HCT116 (cell line): ENCODE measurements around the gene COL18A1.
A peak's percentile ranks its signal among the peaks of the same experiment; 100 is the strongest.

ENCODE experiments used
- CEBPB ChIP-seq: IDR thresholded peaks from 2 replicates; pipeline ENCODE4 v1.6.1; 2012; ENCODE audit warnings: low read depth
- CTCF ChIP-seq, 3 experiments: fragments of 200-600 bp in 1 of 3; sonication (generic) in 1 of 3; IDR thresholded peaks in 2 of 3; conservative IDR thresholded peaks in 1 of 3; 2 replicates each; pipeline ENCODE4 v1.5.1; 2012 to 2017; ENCODE audit warnings: low read depth in 2 of 3, low read length in 2 of 3, antibody characterized with exemption in 1 of 3, borderline replicate concordance in 1 of 3, control low read depth in 1 of 3, mild to moderate bottlenecking in 1 of 3, mixed read lengths in 1 of 3, mixed run types in 1 of 3, moderate library complexity in 1 of 3; ENCODE audit not compliant: insufficient read depth in 1 of 3
- EZH2 ChIP-seq: fragments of 200-600 bp; sonication (generic); IDR thresholded peaks from 2 replicates; pipeline ENCODE4 v1.6.1; 2017; ENCODE audit warnings: antibody characterized with exemption, mixed run types
- POLR2A ChIP-seq: IDR thresholded peaks from 2 replicates; pipeline ENCODE4 v1.7.0; 2011; ENCODE audit warnings: borderline replicate concordance; ENCODE audit not compliant: insufficient read depth, insufficient read length; ENCODE audit errors: extremely low read depth
- POLR2AphosphoS5 ChIP-seq: IDR thresholded peaks from 2 replicates; pipeline ENCODE4 v1.6.1; 2011; ENCODE audit warnings: mild to moderate bottlenecking, low read depth, low read length, moderate library complexity
- RAD21 ChIP-seq: IDR thresholded peaks from 2 replicates; pipeline ENCODE4 v1.6.1; 2012; ENCODE audit warnings: low read depth, mild to moderate bottlenecking
- SIN3A ChIP-seq: IDR thresholded peaks from 2 replicates; pipeline ENCODE4 v1.6.1; 2012; ENCODE audit warnings: low read depth
- SP1 ChIP-seq: IDR thresholded peaks from 2 replicates; pipeline ENCODE4 v1.6.1; 2012; ENCODE audit warnings: low read depth
- TCF7L2 ChIP-seq: IDR thresholded peaks from 2 replicates; pipeline ENCODE4 v1.7.0; 2011; ENCODE audit warnings: borderline replicate concordance, inconsistent platforms; ENCODE audit not compliant: insufficient read depth, insufficient read length; ENCODE audit errors: extremely low read depth
- YY1 ChIP-seq: IDR thresholded peaks from 2 replicates; pipeline ENCODE4 v1.6.1; 2011; ENCODE audit warnings: low read length, low read depth, moderate library complexity, mild to moderate bottlenecking; ENCODE audit not compliant: insufficient replicate concordance; ENCODE audit errors: extremely low read depth
- ZBTB33 ChIP-seq: IDR thresholded peaks from 2 replicates; pipeline ENCODE4 v1.6.1; 2011; ENCODE audit warnings: mild to moderate bottlenecking, low read length, moderate library complexity; ENCODE audit not compliant: insufficient replicate concordance; ENCODE audit errors: extremely low read depth
- ZNF274 ChIP-seq: fragments of 200-500 bp; sonication (Bioruptor generic); IDR thresholded peaks from 2 replicates; pipeline ENCODE4 v1.6.1; 2014; ENCODE audit warnings: mild to moderate bottlenecking, low read depth, low read length, inconsistent platforms

GRCh38 chr21:45541221-45542039, 136.5 kb downstream of the COL18A1 start:
- TF ChIP-seq POLR2AphosphoS5 (peak; percentile 43; the same call in 1 of the 2 replicates), TCF7L2 (no peak), SP1 (no peak), EZH2 (no peak), CTCF (IDR thresholded peaks at IDR 0.05 in 2 of 3, conservative IDR thresholded peaks at IDR 0.05 in 1 of 3; ENCODE audit: borderline replicate concordance in 1 of 3, insufficient read depth in 1 of 3, low read depth in 2 of 3, low read length in 2 of 3) (no peak), ZBTB33 (no peak), YY1 (no peak), ZNF274 (no peak), CEBPB (no peak), SIN3A (no peak), RAD21 (no peak), POLR2A (no peak)
